Small intestine (tissue), 7 donors: Measurements from ENCODE around the gene MMRN1. TPM values are rescaled to one million over a fixed set of nuclear protein-coding genes. Genes with fewer than 3 reads are reported as not detected.
A peak's percentile ranks its signal among the peaks of the same experiment; 100 is the strongest.

ENCODE experiments used
- DNase-seq, 2 donors: peaks; one replicate each; pipeline versions ENCODE4 v3.0.0 to v3.0.0-alpha.2; 2013
- FAIRE-seq: peaks from 2 replicates; lab custom pipeline; 2012; peaks lifted over from hg19 to GRCh38; lab: Jason Lieb, UNC
- H3K27ac ChIP-seq, 3 donors: one replicate each; pipeline ENCODE4 v1.5.1; 2013; ENCODE audit warnings: low read length in 2 of 3, mild to moderate bottlenecking in 2 of 3, control low read depth in 1 of 3, inconsistent platforms in 1 of 3, low read depth in 1 of 3, moderate library complexity in 1 of 3
- H3K27me3 ChIP-seq, 3 donors: one replicate each; pipeline ENCODE4 v1.6.1; 2013; ENCODE audit warnings: low read length in 3 of 3, inconsistent platforms in 1 of 3; ENCODE audit not compliant: control insufficient read depth in 3 of 3, insufficient read depth in 3 of 3
- H3K36me3 ChIP-seq, 3 donors: one replicate each; pipeline ENCODE4 v1.6.1; 2013; ENCODE audit warnings: low read length in 3 of 3, inconsistent platforms in 1 of 3, low read depth in 1 of 3, mild to moderate bottlenecking in 1 of 3, moderate library complexity in 1 of 3; ENCODE audit not compliant: control insufficient read depth in 3 of 3, insufficient read depth in 2 of 3
- H3K4me1 ChIP-seq, 3 donors: one replicate each; pipeline ENCODE4 v1.6.1; 2013; ENCODE audit warnings: low read length in 2 of 3, inconsistent platforms in 1 of 3, low read depth in 1 of 3, mild to moderate bottlenecking in 1 of 3, moderate library complexity in 1 of 3; ENCODE audit not compliant: control insufficient read depth in 3 of 3, insufficient read depth in 2 of 3
- H3K4me3 ChIP-seq, 3 donors: one replicate each; pipeline ENCODE4 v1.5.1; 2013; ENCODE audit warnings: low read length in 3 of 3, control low read depth in 1 of 3, inconsistent platforms in 1 of 3, low read depth in 1 of 3, mild to moderate bottlenecking in 1 of 3, moderate library complexity in 1 of 3
- H3K9me3 ChIP-seq, 2 donors: one replicate each; pipeline ENCODE4 v1.6.1; 2013; ENCODE audit warnings: low read depth in 1 of 2, low read length in 1 of 2; ENCODE audit not compliant: control insufficient read depth in 2 of 2, insufficient read depth in 1 of 2
- WGBS, 3 donors: extraction: QIAGEN DNeasy Blood & Tissue Kit; methylation state at CpG; one replicate each; pipeline ENCODE4 v1.1.7; 2013; 5-methylcytosine and 5-hydroxymethylcytosine counted together
- polyA plus RNA-seq, 4 donors: library from polyadenylated mRNA; stranded (reverse) in 3 of 4; unstranded in 1 of 4; fragments of 200-250 nt in 3 of 4; fragments of 120-200 nt in 1 of 4; gene quantifications; one replicate each; pipeline versions ENCODE4 v1.2.1 to v1.2.3, GENCODE V29; 2013
- donor health status: healthy with polysubstance abuse.
- donor health status: control.
- donor health status: control.
- donor health status: Bipolar disorder and iron deficiency.
- donor health status: healthy.

The MMRN1 gene
- polyA plus RNA-seq, 4 donors: 0.22 to 66.4 (median 3.5) TPM

GRCh38 chr4:89871211-89871610 is 23.4 kb upstream of the MMRN1 start:
- H3K27ac ChIP-seq: no peak overlapping the region
- WGBS, 3 donors: 91 to 96% (median 96%) methylated on average over 1 of the region's 1 CpG
- no peak for FAIRE-seq
- no peaks in the 10 kb centered on the region for H3K9me3 ChIP-seq
- no peaks in the 10 kb centered on the region for H3K27me3 ChIP-seq
- H3K36me3 ChIP-seq: no peaks in the 10 kb centered on the region
- no peak overlapping the region for H3K4me3 ChIP-seq
- DNase-seq: no peak
- no peaks in the 10 kb centered on the region for H3K4me1 ChIP-seq

GRCh38 chr4:89876548-89876947 is 18.1 kb upstream of the MMRN1 start:
- 68 to 77% (median 71%) methylated on average over 3 of the region's 3 CpGs for WGBS, 3 donors
- Histone ChIP-seq H3K9me3 (no peaks in the 10 kb centered on the region), H3K27me3 (no peaks in the 10 kb centered on the region), H3K4me3 (no peak overlapping the region), H3K27ac (no peak overlapping the region), H3K4me1 (no peaks in the 10 kb centered on the region), H3K36me3 (no peaks in the 10 kb centered on the region)
- FAIRE-seq: no peak
- DNase-seq: no peak

- DNase-seq (no peak), FAIRE-seq (no peak)
- Histone ChIP-seq H3K36me3 (no peaks in the 10 kb centered on the region), H3K4me3 (no peak overlapping the region), H3K4me1 (no peaks in the 10 kb centered on the region), H3K27me3 (no peaks in the 10 kb centered on the region), H3K9me3 (no peaks in the 10 kb centered on the region), H3K27ac (no peak overlapping the region)
- WGBS, 3 donors: 54 to 74% (median 68%) methylated on average over 1 of the region's 1 CpG
Observed at GRCh38 chr4:89878611-89879010, 16.0 kb upstream of the MMRN1 start.

- Histone ChIP-seq H3K27me3 (no peaks in the 10 kb centered on the region), H3K4me1 (no peaks in the 10 kb centered on the region), H3K4me3 (no peak overlapping the region), H3K27ac (no peak overlapping the region), H3K9me3 (no peaks in the 10 kb centered on the region), H3K36me3 (no peaks in the 10 kb centered on the region)
- FAIRE-seq (no peak), DNase-seq (no peak)
- 81 to 87% (median 84%) methylated on average over 4 of the region's 4 CpGs for WGBS, 3 donors
Observed at GRCh38 chr4:89879215-89879614, 15.4 kb upstream of the MMRN1 start.

- H3K4me1 ChIP-seq: no peaks in the 10 kb centered on the region
- no peaks in the 10 kb centered on the region for H3K27me3 ChIP-seq
- FAIRE-seq (no peak), DNase-seq (peak in 1 of 2 donors; percentile 43)
- no peaks in the 10 kb centered on the region for H3K36me3 ChIP-seq
- no peaks in the 10 kb centered on the region for H3K9me3 ChIP-seq
- H3K4me3 ChIP-seq: no peak overlapping the region
- H3K27ac ChIP-seq: no peak overlapping the region
- WGBS, 3 donors: 73 to 75% (median 75%) methylated on average over 9 of the region's 9 CpGs
Observed at GRCh38 chr4:89889289-89889688, 5.4 kb upstream of the MMRN1 start.

- Histone ChIP-seq H3K9me3 (no peaks in the 10 kb centered on the region), H3K27me3 (no peaks in the 10 kb centered on the region), H3K4me3 (no peak overlapping the region), H3K4me1 (no peaks in the 10 kb centered on the region), H3K27ac (no peak overlapping the region), H3K36me3 (no peaks in the 10 kb centered on the region)
- FAIRE-seq (no peak), DNase-seq (no peak)
- 26 to 59% (median 38%) methylated on average over 1 of the region's 1 CpG for WGBS, 3 donors
Observed at GRCh38 chr4:89897867-89898266, 3.2 kb downstream of the MMRN1 start.

GRCh38 chr4:89898304-89898716 is 3.7 kb downstream of the MMRN1 start:
- DNase-seq (peak; percentile 51 to 95), FAIRE-seq (no peak)
- Histone ChIP-seq H3K36me3 (no peaks in the 10 kb centered on the region), H3K27me3 (no peaks in the 10 kb centered on the region), H3K27ac (no peak overlapping the region), H3K9me3 (no peaks in the 10 kb centered on the region), H3K4me3 (no peak overlapping the region), H3K4me1 (no peaks in the 10 kb centered on the region)
- 16 to 35% (median 28%) methylated on average over 5 of the region's 5 CpGs for WGBS, 3 donors

- Histone ChIP-seq H3K4me1 (no peaks in the 10 kb centered on the region), H3K27me3 (no peaks in the 10 kb centered on the region), H3K9me3 (no peaks in the 10 kb centered on the region), H3K36me3 (no peaks in the 10 kb centered on the region), H3K27ac (no peak overlapping the region), H3K4me3 (no peak overlapping the region)
- FAIRE-seq: no peak
- DNase-seq: no peak
Observed at GRCh38 chr4:89899152-89899551, 4.5 kb downstream of the MMRN1 start.

- FAIRE-seq (no peak), DNase-seq (no peak)
- H3K27ac ChIP-seq: no peak overlapping the region
- H3K9me3 ChIP-seq: no peaks in the 10 kb centered on the region
- no peaks in the 10 kb centered on the region for H3K36me3 ChIP-seq
- no peaks in the 10 kb centered on the region for H3K27me3 ChIP-seq
- 71 to 84% (median 81%) methylated on average over 1 of the region's 1 CpG for WGBS, 3 donors
- H3K4me1 ChIP-seq: no peaks in the 10 kb centered on the region
- H3K4me3 ChIP-seq: no peak overlapping the region
Observed at GRCh38 chr4:89899854-89900253, 5.2 kb downstream of the MMRN1 start.
